ENCODE data around the gene ALMS1.
"Not testable (repeated sequence)": the region's sequence is repeated elsewhere in the genome, so short reads cannot be mapped to it uniquely, and the experiment has no call there.

The ALMS1 gene

GRCh38 chr2:73402386-73403103, 16.9 kb downstream of the ALMS1 start:
- DNase-seq (ENCODE audit: low read depth): no peak

GRCh38 chr2:73403237-73403636, 17.6 kb downstream of the ALMS1 start:
- DNase-seq (ENCODE audit: low read depth): no peak

GRCh38 chr2:73404409-73404808, 18.8 kb downstream of the ALMS1 start:
- no peak for DNase-seq (ENCODE audit: low read depth)

GRCh38 chr2:73406996-73407395, 21.4 kb downstream of the ALMS1 start:
- DNase-seq (ENCODE audit: low read depth): no peak

- no peak for DNase-seq (ENCODE audit: low read depth)
Measured at GRCh38 chr2:73408198-73408597, 22.6 kb downstream of the ALMS1 start.

GRCh38 chr2:73414696-73415095, 29.1 kb downstream of the ALMS1 start:
- DNase-seq (ENCODE audit: low read depth): no peak

- DNase-seq (ENCODE audit: low read depth): no peak
Measured at GRCh38 chr2:73415906-73416305, 30.3 kb downstream of the ALMS1 start.

GRCh38 chr2:73418343-73418742, 32.7 kb downstream of the ALMS1 start:
- no peak for DNase-seq (ENCODE audit: low read depth)

GRCh38 chr2:73423913-73424312, 38.3 kb downstream of the ALMS1 start:
- no peak for DNase-seq (ENCODE audit: low read depth)

- DNase-seq (ENCODE audit: low read depth): no peak
Measured at GRCh38 chr2:73426176-73426575, 40.5 kb downstream of the ALMS1 start.

- no peak for DNase-seq (ENCODE audit: low read depth)
Measured at GRCh38 chr2:73436019-73436418, 50.4 kb downstream of the ALMS1 start.

GRCh38 chr2:73444202-73444601, 58.6 kb downstream of the ALMS1 start:
- DNase-seq (ENCODE audit: low read depth): no peak

- DNase-seq (ENCODE audit: low read depth): no peak
Measured at GRCh38 chr2:73448856-73449255, 63.2 kb downstream of the ALMS1 start.

GRCh38 chr2:73449404-73449803, 63.8 kb downstream of the ALMS1 start:
- no peak for DNase-seq (ENCODE audit: low read depth)

GRCh38 chr2:73451263-73451972, 65.8 kb downstream of the ALMS1 start:
- DNase-seq (ENCODE audit: low read depth): no peak

- no peak for DNase-seq (ENCODE audit: low read depth)
Measured at GRCh38 chr2:73457982-73458381, 72.3 kb downstream of the ALMS1 start.

GRCh38 chr2:73462388-73462787, 76.8 kb downstream of the ALMS1 start:
- DNase-seq (ENCODE audit: low read depth): not testable (repeated sequence)

GRCh38 chr2:73468376-73468775, 82.7 kb downstream of the ALMS1 start:
- no peak for DNase-seq (ENCODE audit: low read depth)

GRCh38 chr2:73483874-73484273, 98.2 kb downstream of the ALMS1 start:
- DNase-seq (ENCODE audit: low read depth): not testable (repeated sequence)

- DNase-seq (ENCODE audit: low read depth): no peak
Measured at GRCh38 chr2:73487112-73487657, 101.5 kb downstream of the ALMS1 start.

- DNase-seq (ENCODE audit: low read depth): no peak
Measured at GRCh38 chr2:73488079-73488478, 102.4 kb downstream of the ALMS1 start.

GRCh38 chr2:73489053-73489452, 103.4 kb downstream of the ALMS1 start:
- no peak for DNase-seq (ENCODE audit: low read depth)

GRCh38 chr2:73494031-73494430, 108.4 kb downstream of the ALMS1 start:
- no peak for DNase-seq (ENCODE audit: low read depth)

Measured in activated T-cell treated with anti-CD3 and anti-CD28 coated beads for 24 hours (primary cell).